MM.1S (cell line): ENCODE measurements around the gene FNIP2.

Experiments
- DNase-seq: peaks from one replicate; pipeline ENCODE4 v3.0.0-alpha.2; 2015
- H2AFZ ChIP-seq: fragments of 300-600 bp; sonication (generic); 2 replicates; pipeline ENCODE4 v1.6.0; 2016; ENCODE audit warnings: antibody characterized with exemption, low read length
- H3F3A ChIP-seq: fragments of 300-600 bp; sonication (generic); 2 replicates; pipeline ENCODE4 v1.6.1; 2016; ENCODE audit warnings: mild to moderate bottlenecking, antibody characterized with exemption, low read length, moderate library complexity, mixed read lengths; ENCODE audit not compliant: insufficient read depth
- H3K27ac ChIP-seq: fragments of 300-600 bp; sonication (generic); 2 replicates; pipeline ENCODE4 v1.5.1; 2016; ENCODE audit warnings: mild to moderate bottlenecking, low read length
- H3K27me3 ChIP-seq: fragments of 300-600 bp; sonication (generic); replicated peaks from 2 replicates; pipeline ENCODE4 v1.6.0; 2016; ENCODE audit warnings: low read length; ENCODE audit not compliant: insufficient read depth
- H3K36me3 ChIP-seq: fragments of 300-600 bp; sonication (generic); replicated peaks from 2 replicates; pipeline ENCODE4 v1.6.1; 2016; ENCODE audit warnings: mild to moderate bottlenecking, low read length, mixed read lengths; ENCODE audit not compliant: insufficient read depth
- H3K4me1 ChIP-seq: fragments of 300-600 bp; sonication (generic); 2 replicates; pipeline ENCODE4 v1.6.1; 2016; ENCODE audit warnings: low read length, mixed read lengths
- H3K4me2 ChIP-seq: fragments of 300-600 bp; sonication (generic); 2 replicates; pipeline ENCODE4 v1.6.0; 2016; ENCODE audit warnings: low read depth, low read length
- H3K4me3 ChIP-seq: fragments of 300-600 bp; sonication (generic); 2 replicates; pipeline ENCODE4 v1.5.1; 2016; ENCODE audit warnings: low read length, mixed read lengths
- H3K79me2 ChIP-seq: fragments of 300-600 bp; sonication (generic); 2 replicates; pipeline ENCODE4 v1.6.1; 2016; ENCODE audit warnings: mixed run types, low read length, mixed read lengths
- H3K9ac ChIP-seq: fragments of 300-600 bp; sonication (generic); 2 replicates; pipeline ENCODE4 v1.6.1; 2016; ENCODE audit warnings: low read length, mixed read lengths
- H3K9me2 ChIP-seq: fragments of 300-600 bp; sonication (generic); replicated peaks from 2 replicates; pipeline ENCODE4 v1.6.1; 2016; ENCODE audit warnings: mild to moderate bottlenecking, low read length, mixed read lengths; ENCODE audit not compliant: insufficient read depth
- H3K9me3 ChIP-seq: fragments of 300-600 bp; sonication (generic); replicated peaks from 2 replicates; pipeline ENCODE4 v1.6.1; 2016; ENCODE audit warnings: mild to moderate bottlenecking, low read length, mixed read lengths; ENCODE audit not compliant: insufficient read depth
- H4K20me1 ChIP-seq: fragments of 300-600 bp; sonication (generic); 2 replicates; pipeline ENCODE4 v1.6.1; 2016; ENCODE audit warnings: mild to moderate bottlenecking, low read length, moderate library complexity, mixed read lengths; ENCODE audit not compliant: insufficient read depth
- CTCF ChIP-seq: fragments of 300-600 bp; sonication (generic); IDR thresholded peaks from 2 replicates; pipeline ENCODE4 v1.5.1; 2016; ENCODE audit warnings: antibody characterized with exemption, low read length, mixed read lengths
- EZH2 ChIP-seq: fragments of 300-600 bp; sonication (generic); optimal IDR thresholded peaks from 2 replicates; pipeline ENCODE3; 2017; ENCODE audit warnings: low read depth, mild to moderate bottlenecking, antibody characterized with exemption, low read length, mixed read lengths
- EZH2phosphoT487 ChIP-seq: fragments of 300-600 bp; sonication (generic); IDR thresholded peaks from 2 replicates; pipeline ENCODE4 v1.6.1; 2018; ENCODE audit warnings: antibody characterized with exemption, low read length

FNIP2 gene

GRCh38 chr4:158934996-158935669 is 166.3 kb downstream of the FNIP2 start:
- no peaks in the 10 kb centered on the region for H3K4me1 ChIP-seq

GRCh38 chr4:158936238-158936637 is 167.4 kb downstream of the FNIP2 start:
- no peaks in the 10 kb centered on the region for H3K79me2 ChIP-seq
- H3K27me3 ChIP-seq: no peaks in the 10 kb centered on the region
- H3K9me2 ChIP-seq: no peaks in the 10 kb centered on the region
- H3K9me3 ChIP-seq: no peaks in the 10 kb centered on the region
- no peak for DNase-seq
- H3K9ac ChIP-seq: no peak overlapping the region
- H4K20me1 ChIP-seq: no peaks in the 10 kb centered on the region
- no peak overlapping the region for H3K4me3 ChIP-seq
- H3K36me3 ChIP-seq: no peaks in the 10 kb centered on the region
- H2AFZ ChIP-seq: no peak overlapping the region
- TF ChIP-seq EZH2phosphoT487 (no peak), CTCF (no peak), EZH2 (no peak)
- H3F3A ChIP-seq: no peaks in the 10 kb centered on the region
- H3K4me2 ChIP-seq: no peak overlapping the region
- no peak overlapping the region for H3K27ac ChIP-seq
- no peaks in the 10 kb centered on the region for H3K4me1 ChIP-seq

More at GRCh38 chr4:158934996-158935669, 166.3 kb downstream of the FNIP2 start:
- Histone ChIP-seq H2AFZ (no peak overlapping the region), H3K4me3 (no peak overlapping the region), H3K9ac (no peak overlapping the region), H3K9me2 (no peaks in the 10 kb centered on the region), H3K27me3 (no peaks in the 10 kb centered on the region), H3K27ac (no peak overlapping the region), H3K79me2 (no peaks in the 10 kb centered on the region), H3F3A (no peaks in the 10 kb centered on the region), H4K20me1 (no peaks in the 10 kb centered on the region), H3K9me3 (no peaks in the 10 kb centered on the region), H3K4me2 (no peak overlapping the region), H3K36me3 (no peaks in the 10 kb centered on the region)
- TF ChIP-seq EZH2 (no peak), EZH2phosphoT487 (no peak), CTCF (no peak)
- no peak for DNase-seq

GRCh38 chr4:158938220-158939044 is 169.6 kb downstream of the FNIP2 start:
- H3K9me2 ChIP-seq: no peaks in the 10 kb centered on the region
- no peaks in the 10 kb centered on the region for H3K36me3 ChIP-seq
- no peaks in the 10 kb centered on the region for H3F3A ChIP-seq
- no peak overlapping the region for H3K4me3 ChIP-seq
- no peak overlapping the region for H2AFZ ChIP-seq
- no peaks in the 10 kb centered on the region for H3K9me3 ChIP-seq
- no peaks in the 10 kb centered on the region for H3K4me1 ChIP-seq
- no peak for DNase-seq
- no peaks in the 10 kb centered on the region for H3K79me2 ChIP-seq
- H3K4me2 ChIP-seq: no peak overlapping the region
- H4K20me1 ChIP-seq: no peaks in the 10 kb centered on the region
- TF ChIP-seq CTCF: no peak
- no peak for TF ChIP-seq EZH2
- no peak for TF ChIP-seq EZH2phosphoT487
- H3K9ac ChIP-seq: no peak overlapping the region
- H3K27me3 ChIP-seq: no peaks in the 10 kb centered on the region
- no peak overlapping the region for H3K27ac ChIP-seq
